Fibroblast of peridontal ligament (primary cell): ENCODE measurements around the gene SUMO3.

ENCODE experiments used
- DNase-seq: peaks from one replicate; pipeline ENCODE4 v3.0.0-alpha.2; 2010; ENCODE audit errors: extremely low read depth

The SUMO3 gene

GRCh38 chr21:44779417-44780136, 38.3 kb downstream of the SUMO3 start:
- no peak for DNase-seq

GRCh38 chr21:44778983-44779382, 38.9 kb downstream of the SUMO3 start:
- no peak for DNase-seq

- DNase-seq, result no peak
Observed at GRCh38 chr21:44778499-44778911, 39.4 kb downstream of the SUMO3 start.

- no peak for DNase-seq
Observed at GRCh38 chr21:44778094-44778493, 39.8 kb downstream of the SUMO3 start.

GRCh38 chr21:44774972-44775371, 42.9 kb downstream of the SUMO3 start:
- DNase-seq, result no peak

- no peak for DNase-seq
Observed at GRCh38 chr21:44773291-44773932, 44.5 kb downstream of the SUMO3 start.

- DNase-seq, result no peak
Observed at GRCh38 chr21:44771896-44772525, 45.9 kb downstream of the SUMO3 start.

- DNase-seq, result no peak
Observed at GRCh38 chr21:44767834-44768831, 49.7 kb downstream of the SUMO3 start.

GRCh38 chr21:44766818-44767354, 51.0 kb downstream of the SUMO3 start:
- no peak for DNase-seq

- no peak for DNase-seq
Observed at GRCh38 chr21:44766014-44766817, 51.6 kb downstream of the SUMO3 start.

- DNase-seq, result no peak
Observed at GRCh38 chr21:44765231-44766013, 52.4 kb downstream of the SUMO3 start.

- no peak for DNase-seq
Observed at GRCh38 chr21:44764319-44765230, 53.3 kb downstream of the SUMO3 start.

- no peak for DNase-seq
Observed at GRCh38 chr21:44763451-44764318, 54.2 kb downstream of the SUMO3 start.

- DNase-seq, result no peak
Observed at GRCh38 chr21:44763050-44763378, 54.8 kb downstream of the SUMO3 start.

GRCh38 chr21:44762221-44763049, 55.4 kb downstream of the SUMO3 start:
- DNase-seq, result no peak

- DNase-seq, result no peak
Observed at GRCh38 chr21:44761747-44762208, 56.1 kb downstream of the SUMO3 start.
